WI38 (cell line): ENCODE results near the gene SYCN.
"Not testable (repeated sequence)": the region's sequence is repeated elsewhere in the genome, so short reads cannot be mapped to it uniquely, and the experiment has no call there.

Source experiments
- H3K4me3 ChIP-seq: 2 replicates; pipeline ENCODE4 v1.5.1; 2011; ENCODE audit warnings: low read depth, mild to moderate bottlenecking, control low read depth, low read length
- CTCF ChIP-seq: IDR thresholded peaks from 2 replicates; pipeline ENCODE4 v1.5.1; 2012; ENCODE audit warnings: low read depth, mild to moderate bottlenecking, control low read depth, low read length

Gene SYCN

GRCh38 chr19:39247701-39248664, 43.9 kb upstream of the SYCN start:
- no peak for TF ChIP-seq CTCF
- H3K4me3 ChIP-seq, result no peak overlapping the region

- no peak for TF ChIP-seq CTCF
- H3K4me3 ChIP-seq, result no peak overlapping the region
These were observed 43.0 kb upstream of the SYCN start for GRCh38 chr19:39246951-39247669.

GRCh38 chr19:39245166-39245565, 41.1 kb upstream of the SYCN start:
- H3K4me3 ChIP-seq, result not testable (repeated sequence)

GRCh38 chr19:39244410-39245100, 40.5 kb upstream of the SYCN start, which contains the start of gene IFNL3:
Gene IFNL3 (minus strand): TSS chr19:39245006. CDS start chr19:39244967, 39 bp downstream.
- not testable (repeated sequence) for H3K4me3 ChIP-seq

GRCh38 chr19:39243741-39244140, 39.7 kb upstream of the SYCN start:
- not testable (repeated sequence) for H3K4me3 ChIP-seq

- H3K4me3 ChIP-seq, result no peak overlapping the region
- TF ChIP-seq CTCF, result no peak
These were observed 36.4 kb upstream of the SYCN start for GRCh38 chr19:39240421-39240820.

GRCh38 chr19:39238944-39239343, 34.9 kb upstream of the SYCN start:
- no peak for TF ChIP-seq CTCF
- no peak overlapping the region for H3K4me3 ChIP-seq

- H3K4me3 ChIP-seq, result no peak overlapping the region
- TF ChIP-seq CTCF, result no peak
These were observed 34.1 kb upstream of the SYCN start for GRCh38 chr19:39238209-39238608.
